ENCODE measurements around the gene SLC45A2.

SLC45A2 gene

DNA sequence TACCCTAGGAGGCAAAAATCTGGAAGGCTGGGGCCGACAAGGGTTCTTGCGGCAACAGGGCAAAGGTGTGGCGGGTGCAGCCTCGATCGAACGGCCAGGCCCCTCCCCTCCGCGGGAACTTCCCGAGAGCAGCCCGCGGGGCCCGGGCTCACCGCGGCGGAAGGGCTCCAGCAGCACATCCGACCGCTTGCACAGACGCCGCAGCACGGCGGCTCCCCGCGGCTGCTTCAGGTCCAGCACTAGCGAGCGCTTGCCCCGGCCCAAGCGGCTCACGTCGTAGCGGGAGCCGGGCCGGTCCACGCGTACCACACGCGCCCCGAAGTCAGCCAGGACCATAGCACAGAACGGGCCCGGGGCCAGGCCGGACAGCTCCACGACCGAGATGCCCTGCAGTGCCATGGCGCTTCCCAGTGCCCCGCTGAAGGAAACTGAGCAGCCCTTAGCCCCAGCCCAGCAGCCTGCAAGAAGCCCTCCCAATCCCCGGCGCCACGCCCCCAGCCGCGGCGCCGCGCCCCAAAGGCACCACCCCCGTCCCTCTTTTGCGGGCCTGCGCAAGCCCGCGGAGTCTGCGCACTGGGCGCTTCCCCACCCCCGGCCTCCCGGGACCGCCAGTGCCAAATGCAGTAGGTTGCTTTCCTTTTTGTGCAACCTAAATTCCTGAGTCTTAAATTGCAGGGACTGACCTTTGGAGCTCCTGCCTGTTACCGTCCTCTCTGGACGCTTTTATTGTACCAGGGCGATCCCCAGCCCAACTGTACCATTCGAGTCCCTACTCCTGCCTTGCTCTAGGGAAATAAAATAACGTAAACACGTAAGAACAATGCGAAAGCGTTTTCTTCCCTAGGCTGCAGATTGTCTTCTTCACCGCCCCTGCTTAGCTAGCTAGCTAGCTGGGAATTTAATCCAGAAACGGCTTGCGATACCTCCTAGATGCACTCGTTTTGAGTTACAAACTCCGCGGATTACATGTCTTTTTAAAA is 23.4 kb upstream of the SLC45A2 start, which contains the start of gene AMACR:
Gene AMACR, minus strand, starts transcription at position 430 of the 980 bp plus-strand sequence. Its CDS starts 31 bp downstream, at position 399.
- peak; percentile 70 for DNase-seq (ENCODE audit: low read depth, low spot score)

- DNase-seq (ENCODE audit: low read depth, low spot score) = no peak
Observed at GRCh38 chr5:34007201-34007620, 22.7 kb upstream of the SLC45A2 start.

DNA sequence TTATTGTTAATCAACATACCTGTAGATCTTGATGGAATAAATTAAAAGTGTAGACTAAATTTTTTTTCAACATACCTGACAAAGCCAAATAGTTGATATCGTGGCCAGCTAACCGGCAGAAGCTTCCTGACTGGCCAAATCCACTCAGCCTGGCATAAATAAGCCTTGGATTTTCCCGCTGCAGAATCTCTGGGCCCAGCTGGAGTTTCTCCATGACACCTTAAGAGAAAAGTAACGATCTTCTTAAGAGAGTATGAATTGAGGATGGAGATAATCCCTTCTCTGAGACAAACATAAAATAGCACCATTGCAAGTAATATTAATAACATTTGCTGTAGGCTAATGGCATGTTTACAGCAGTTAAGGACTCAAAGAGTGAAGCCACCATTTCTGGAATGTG is 21.2 kb upstream of the SLC45A2 start:
- no peak for DNase-seq (ENCODE audit: low read depth, low spot score)

DNA sequence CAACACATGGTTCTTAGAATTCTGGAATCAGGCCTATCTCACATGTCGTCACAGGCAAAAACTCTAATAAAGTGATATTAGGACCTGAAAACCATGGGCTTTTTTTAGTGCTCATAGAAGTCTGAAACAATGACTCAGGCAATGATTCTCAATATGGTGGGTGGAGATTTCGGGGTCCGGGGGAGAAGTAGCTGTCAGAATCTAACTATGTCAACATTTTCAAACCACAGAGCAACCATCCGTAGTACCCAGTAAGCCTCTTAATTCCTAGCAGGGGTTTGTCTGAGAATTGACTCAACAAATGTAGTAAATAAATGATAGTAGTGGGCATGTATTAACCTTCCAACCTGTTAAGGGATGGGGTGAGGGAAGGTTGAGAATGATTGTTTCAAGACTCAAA is 20.7 kb upstream of the SLC45A2 start:
- DNase-seq (ENCODE audit: low read depth, low spot score) = no peak

DNA sequence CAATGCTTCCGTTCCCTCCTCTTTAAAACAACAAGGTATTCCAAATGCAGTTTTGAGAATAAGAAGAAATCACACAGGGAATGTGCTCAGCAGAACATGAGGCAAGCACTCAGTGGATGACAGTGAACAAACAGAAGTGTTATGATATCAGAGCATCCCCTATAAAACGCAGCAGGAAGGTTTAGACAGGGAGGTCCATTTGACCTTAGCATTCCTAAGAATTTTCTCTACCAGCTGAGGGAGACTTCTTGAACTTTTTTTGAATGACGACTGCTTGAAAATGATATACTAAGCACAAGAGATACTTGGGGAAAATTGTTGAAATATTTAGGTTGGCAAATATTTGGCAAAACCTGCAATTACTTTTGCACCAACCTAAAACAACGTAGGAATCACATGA is 19.4 kb upstream of the SLC45A2 start:
- DNase-seq (ENCODE audit: low read depth, low spot score) = no peak

GRCh38 chr5:34002629-34003328 is 18.3 kb upstream of the SLC45A2 start:
- no peak for DNase-seq (ENCODE audit: low read depth, low spot score)

DNA sequence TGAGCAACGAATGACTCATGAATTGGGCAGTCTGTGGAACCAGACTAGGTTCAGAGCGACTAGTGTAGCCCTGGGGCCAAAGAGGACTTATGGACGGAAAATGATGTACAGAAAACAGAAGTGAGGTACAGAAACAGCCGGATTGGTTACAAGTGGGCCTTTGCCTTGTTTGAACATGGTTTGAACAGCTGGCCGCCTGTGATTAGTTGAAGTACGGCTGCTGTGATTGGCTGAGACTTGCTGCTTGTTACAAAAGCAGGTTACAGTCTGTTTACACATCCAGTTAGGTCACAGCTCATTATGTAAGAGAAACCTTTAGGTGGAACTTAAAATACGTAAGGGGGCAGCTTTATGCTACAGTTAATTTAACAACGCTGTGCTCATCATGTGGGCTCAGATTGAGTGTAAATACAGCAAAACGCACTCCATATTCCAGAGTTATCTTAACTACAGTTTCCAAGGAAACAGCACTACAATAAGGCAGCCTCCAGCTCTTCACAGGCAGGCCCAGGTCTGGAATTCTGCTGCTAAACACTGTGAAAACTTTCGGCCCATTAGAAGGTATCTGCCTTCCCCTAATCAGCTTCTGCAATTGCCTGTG is 16.8 kb upstream of the SLC45A2 start:
- no peak for DNase-seq (ENCODE audit: low read depth, low spot score)

GRCh38 chr5:33999978-34000377 is 15.5 kb upstream of the SLC45A2 start:
- no peak for DNase-seq (ENCODE audit: low read depth, low spot score)

DNA sequence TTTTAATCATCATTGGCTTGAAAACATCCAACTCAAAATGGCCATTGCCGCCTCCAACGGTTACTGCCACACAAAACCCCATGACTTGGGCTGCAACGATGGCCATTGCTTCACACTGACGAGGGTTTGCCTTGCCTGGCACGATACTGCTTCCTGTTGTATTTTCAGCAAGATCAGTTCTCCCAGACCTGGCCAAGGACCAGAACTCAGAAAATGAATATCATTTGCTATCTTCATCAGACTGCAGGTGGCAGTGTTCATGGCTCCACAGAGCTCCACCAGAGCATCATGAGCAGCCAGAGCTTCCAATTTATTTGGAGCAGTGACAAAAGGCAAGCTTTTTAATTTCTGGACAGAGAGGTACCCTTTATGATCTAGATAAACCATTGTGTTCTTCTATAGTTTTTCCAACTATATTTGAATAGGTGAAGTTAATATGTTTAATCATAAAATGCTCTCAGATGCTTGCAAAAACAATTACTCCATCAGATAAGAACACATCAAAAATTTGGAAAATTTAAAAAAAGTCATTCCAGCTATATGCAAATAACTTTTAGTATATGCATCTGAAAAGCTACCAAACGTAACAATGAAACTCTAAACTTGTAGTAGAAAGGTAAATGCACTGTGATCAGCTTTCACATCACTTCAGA is 13.0 kb upstream of the SLC45A2 start:
- no peak for DNase-seq (ENCODE audit: low read depth, low spot score)

DNA sequence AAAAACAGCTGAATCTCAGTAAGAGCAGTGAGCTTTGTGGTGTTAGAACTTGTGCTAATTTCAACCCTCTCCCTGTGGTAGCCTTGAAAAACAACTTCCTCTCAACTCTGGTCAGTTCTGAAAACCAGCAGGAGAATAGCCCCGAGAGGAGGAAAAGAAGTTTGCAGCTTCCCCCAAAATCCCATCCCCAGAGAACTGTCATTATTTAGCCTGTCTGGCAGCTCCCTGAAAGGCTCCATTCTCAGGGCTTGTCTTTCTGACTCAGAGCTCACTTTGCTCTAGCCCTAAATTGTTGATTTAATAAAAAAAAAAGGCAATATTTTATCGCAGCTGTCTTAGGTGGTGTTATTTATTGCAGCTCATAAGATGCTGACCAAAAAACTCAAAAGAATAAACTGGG is 11.4 kb upstream of the SLC45A2 start:
- no peak for DNase-seq (ENCODE audit: low read depth, low spot score)

GRCh38 chr5:33994845-33995244 is 10.4 kb upstream of the SLC45A2 start:
- DNase-seq (ENCODE audit: low read depth, low spot score) = no peak

- no peak for DNase-seq (ENCODE audit: low read depth, low spot score)
Observed at GRCh38 chr5:33992864-33993263, 8.4 kb upstream of the SLC45A2 start.

DNA sequence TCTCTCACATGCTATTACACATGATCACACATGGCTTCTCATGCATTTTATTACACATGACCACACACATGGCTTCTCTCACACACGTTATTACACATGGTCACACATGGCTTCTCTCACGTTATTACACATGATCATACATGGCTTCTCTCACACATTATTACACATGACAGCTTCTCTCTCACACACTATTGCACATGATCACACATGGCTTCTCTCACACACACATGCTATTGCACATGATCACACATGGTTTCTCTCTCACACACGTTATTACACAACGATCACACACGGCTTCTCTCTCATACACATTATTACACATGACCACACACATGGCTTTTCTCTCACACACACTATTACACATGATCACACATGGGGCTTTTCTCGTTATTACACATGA is 954 bp upstream of the SLC45A2 start:
- no peak for DNase-seq (ENCODE audit: low read depth, low spot score)

DNA sequence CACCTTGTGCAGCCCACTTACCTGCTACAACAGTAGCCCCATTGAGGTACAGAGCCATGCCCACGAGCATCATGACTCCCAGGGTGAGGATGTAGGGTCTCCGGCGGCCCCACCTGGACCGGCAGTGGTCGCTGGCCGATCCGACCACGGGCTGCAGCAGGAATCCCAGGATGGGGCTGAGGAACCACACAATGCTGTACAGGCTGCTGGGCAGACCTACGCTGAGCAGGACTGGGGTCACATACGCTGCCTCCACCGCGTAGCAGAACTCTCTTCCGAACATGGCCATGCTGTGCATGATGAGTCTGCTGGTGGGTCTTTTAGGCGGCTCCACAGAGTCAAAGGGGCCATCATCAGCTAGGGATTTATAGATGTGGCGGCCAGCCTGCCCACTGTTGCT is 315 bp downstream of the SLC45A2 start:
- no peak for DNase-seq (ENCODE audit: low read depth, low spot score)

- no peak for DNase-seq (ENCODE audit: low read depth, low spot score)
Observed at GRCh38 chr5:33981408-33982162, 2.9 kb downstream of the SLC45A2 start.

- DNase-seq (ENCODE audit: low read depth, low spot score) = no peak
Observed at GRCh38 chr5:33980030-33980429, 4.5 kb downstream of the SLC45A2 start.

DNA sequence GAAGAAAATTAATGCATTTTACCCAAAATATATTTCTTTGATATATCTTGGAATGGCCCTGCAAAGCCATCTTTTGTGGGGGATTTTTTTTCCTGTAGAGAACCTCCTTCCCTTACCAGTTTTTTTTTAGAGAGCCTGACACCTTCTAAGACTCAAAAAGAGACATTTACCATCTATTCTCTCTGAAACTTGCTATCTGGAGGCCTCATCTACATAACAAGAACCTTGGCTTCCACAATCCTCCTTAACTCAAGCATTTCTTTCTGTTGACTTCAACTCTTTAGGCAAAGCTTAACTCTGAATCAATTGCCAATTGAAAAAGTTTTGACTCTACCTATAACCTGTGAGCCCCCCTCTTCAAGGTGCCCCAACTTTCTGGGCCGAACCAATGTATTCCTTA is 6.2 kb downstream of the SLC45A2 start:
- DNase-seq (ENCODE audit: low read depth, low spot score) = no peak

GRCh38 chr5:33976307-33976706 is 8.2 kb downstream of the SLC45A2 start:
- no peak for DNase-seq (ENCODE audit: low read depth, low spot score)

DNA sequence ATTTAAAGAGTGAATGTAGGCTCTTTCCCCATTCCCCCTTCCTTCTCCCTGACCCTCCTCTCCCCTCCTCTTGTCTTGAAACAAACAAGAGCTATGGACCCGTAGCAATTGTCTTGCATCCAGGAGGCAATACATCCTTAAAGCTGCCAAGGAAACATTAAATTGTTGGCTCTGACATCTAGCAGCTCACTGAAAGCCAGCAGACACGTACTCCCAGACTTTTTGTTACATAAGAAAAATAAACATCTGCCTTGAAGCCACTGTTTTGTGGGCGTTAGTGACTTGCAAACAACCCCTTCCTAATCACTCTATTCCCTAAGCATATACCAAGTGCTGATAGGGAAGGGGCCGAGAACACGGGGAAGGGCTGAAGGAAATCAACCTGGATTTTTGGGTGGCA is 8.6 kb downstream of the SLC45A2 start:
- DNase-seq (ENCODE audit: low read depth, low spot score) = no peak

- no peak for DNase-seq (ENCODE audit: low read depth, low spot score)
Observed at GRCh38 chr5:33973271-33973670, 11.2 kb downstream of the SLC45A2 start.
